Thoracic aorta (tissue), 2 donors: ENCODE measurements around the gene CNGA3. TPM values are rescaled to one million over a fixed set of nuclear protein-coding genes. Genes with fewer than 3 reads are reported as not detected.
A peak's percentile ranks its signal among the peaks of the same experiment; 100 is the strongest.

Experiments
- ATAC-seq: fragments of 150-250 bp; one replicate; pipeline ENCODE4 v1.8.0; 2017; ENCODE audit warnings: low read depth; ENCODE audit not compliant: insufficient number of reproducible peaks, low FRiP score
- DNase-seq: peaks from one replicate; pipeline ENCODE4 v3.0.0-alpha.2; 2020; ENCODE audit warnings: low spot score
- H3K27ac ChIP-seq, 2 donors: fragments of 200-600 bp; sonication (generic); 1 replicate in 1 of 2; 2 replicates in 1 of 2; pipeline ENCODE4 v1.5.1; 2016; ENCODE audit warnings: mild to moderate bottlenecking in 2 of 2, moderate library complexity in 2 of 2
- H3K27me3 ChIP-seq: fragments of 200-600 bp; sonication (generic); replicated peaks from 2 replicates; pipeline ENCODE4 v1.6.0; 2016; ENCODE audit warnings: mild to moderate bottlenecking; ENCODE audit not compliant: insufficient read depth
- H3K36me3 ChIP-seq: fragments of 200-600 bp; sonication (generic); one replicate; pipeline ENCODE4 v1.5.1; 2016
- H3K4me1 ChIP-seq, 2 donors: fragments of 200-600 bp; sonication (generic); 1 replicate in 1 of 2; 2 replicates in 1 of 2; pipeline versions ENCODE4 v1.5.1 to v1.6.0; 2016; ENCODE audit warnings: low read depth in 2 of 2, mild to moderate bottlenecking in 1 of 2; ENCODE audit not compliant: control insufficient read depth in 1 of 2
- H3K4me3 ChIP-seq: fragments of 200-600 bp; sonication (generic); 2 replicates; pipeline ENCODE4 v1.5.1; 2016; ENCODE audit warnings: mild to moderate bottlenecking
- H3K9me3 ChIP-seq: fragments of 200-600 bp; sonication (generic); 2 replicates; pipeline ENCODE4 v1.5.1; 2016
- total RNA-seq, 2 donors: library from RNA; depleted of rRNA; stranded (reverse); fragments of >200 nt; gene quantifications; one replicate each; pipeline versions ENCODE4 v1.1.0 to v1.2.3, GENCODE V29; 2016
- TF ChIP-seq, protein P1 (sequence below): fragments of 200-600 bp; sonication (generic); IDR thresholded peaks from one replicate; pipeline ENCODE4 v1.5.1; 2019; ENCODE audit warnings: antibody characterized with exemption

CNGA3 gene
- total RNA-seq, 2 donors from 2014 or later, result not detected

- Histone ChIP-seq H3K36me3 (no peaks in the 10 kb centered on the region), H3K4me1 (peaks cover 2 to 12% of the 10 kb centered on the region in 2 donors), H3K4me3 (peak overlapping the region; percentile 88), H3K27ac (peak overlapping the region in 1 of 2 donors; percentile 45), H3K9me3 (no peaks in the 10 kb centered on the region), H3K27me3 (no peaks in the 10 kb centered on the region)
- TF ChIP-seq, protein P1, sequence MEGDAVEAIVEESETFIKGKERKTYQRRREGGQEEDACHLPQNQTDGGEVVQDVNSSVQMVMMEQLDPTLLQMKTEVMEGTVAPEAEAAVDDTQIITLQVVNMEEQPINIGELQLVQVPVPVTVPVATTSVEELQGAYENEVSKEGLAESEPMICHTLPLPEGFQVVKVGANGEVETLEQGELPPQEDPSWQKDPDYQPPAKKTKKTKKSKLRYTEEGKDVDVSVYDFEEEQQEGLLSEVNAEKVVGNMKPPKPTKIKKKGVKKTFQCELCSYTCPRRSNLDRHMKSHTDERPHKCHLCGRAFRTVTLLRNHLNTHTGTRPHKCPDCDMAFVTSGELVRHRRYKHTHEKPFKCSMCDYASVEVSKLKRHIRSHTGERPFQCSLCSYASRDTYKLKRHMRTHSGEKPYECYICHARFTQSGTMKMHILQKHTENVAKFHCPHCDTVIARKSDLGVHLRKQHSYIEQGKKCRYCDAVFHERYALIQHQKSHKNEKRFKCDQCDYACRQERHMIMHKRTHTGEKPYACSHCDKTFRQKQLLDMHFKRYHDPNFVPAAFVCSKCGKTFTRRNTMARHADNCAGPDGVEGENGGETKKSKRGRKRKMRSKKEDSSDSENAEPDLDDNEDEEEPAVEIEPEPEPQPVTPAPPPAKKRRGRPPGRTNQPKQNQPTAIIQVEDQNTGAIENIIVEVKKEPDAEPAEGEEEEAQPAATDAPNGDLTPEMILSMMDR, result no peak
- no peak for DNase-seq
- ATAC-seq, result no peak
Observed at GRCh38 chr2:98445683-98446581, 99.7 kb downstream of the CNGA3 start.

DNA sequence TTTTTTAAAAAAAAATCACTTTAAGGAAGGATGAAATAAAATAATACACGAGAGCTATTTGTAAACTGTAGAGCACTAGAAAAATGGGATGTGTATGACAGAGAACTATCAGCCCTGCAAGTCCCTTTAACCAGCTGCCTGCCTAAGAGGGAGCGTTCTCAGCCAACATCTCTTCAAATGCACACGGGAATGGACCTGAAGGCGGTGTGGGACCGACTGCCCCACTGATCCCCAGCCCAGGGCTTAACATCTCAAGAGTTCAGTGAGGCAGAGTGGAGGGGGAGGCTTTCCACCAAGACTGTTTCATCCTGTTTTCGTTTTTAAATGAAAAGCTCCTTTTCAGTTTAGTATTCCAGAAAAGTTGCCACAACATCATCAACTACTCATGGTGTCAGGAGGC lies 100.6 kb downstream of the CNGA3 start:
- Histone ChIP-seq H3K27me3 (no peaks in the 10 kb centered on the region), H3K4me1 (peaks cover 2 to 12% of the 10 kb centered on the region in 2 donors), H3K27ac (no peak overlapping the region), H3K36me3 (no peaks in the 10 kb centered on the region), H3K9me3 (no peaks in the 10 kb centered on the region), H3K4me3 (no peak overlapping the region)
- TF ChIP-seq, protein P1, result no peak
- DNase-seq (no peak), ATAC-seq (no peak)

Other genes with a start within 250 kb of the CNGA3 start
- 10 to 100 TPM; 29.4 to 40.6 TPM for gene INPP4A, start 98.4 kb downstream of the CNGA3 start, total RNA-seq